ENCODE results near the gene RGS10.

GRCh38 chr10:119494236-119495020, 48.1 kb downstream of the RGS10 start:
- TF ChIP-seq CTCF (IDR thresholded peaks at IDR 0.05) (no peak), POLR2A (IDR thresholded peaks at IDR 0.05) (no peak)
